NT2/D1 (cell line): ENCODE results near the gene CPED1.
"Not testable (repeated sequence)": the region's sequence is repeated elsewhere in the genome, so short reads cannot be mapped to it uniquely, and the experiment has no call there.

Experiments used
- DNase-seq: peaks from one replicate; pipeline ENCODE4 v3.0.0-alpha.2; 2011; ENCODE audit warnings: low read depth, low spot score
- H3K27me3 ChIP-seq: 2 replicates; pipeline ENCODE4 v1.6.0; 2011; ENCODE audit warnings: mild to moderate bottlenecking; ENCODE audit not compliant: insufficient read length, insufficient read depth
- H3K36me3 ChIP-seq: 2 replicates; pipeline ENCODE4 v1.6.1; 2011; ENCODE audit warnings: mild to moderate bottlenecking, low read length, mixed read lengths; ENCODE audit not compliant: insufficient read depth, insufficient read length
- H3K4me1 ChIP-seq: 2 replicates; pipeline ENCODE4 v1.5.1; 2011; ENCODE audit not compliant: insufficient read depth, insufficient read length
- H3K4me3 ChIP-seq: 2 replicates; pipeline ENCODE4 v1.5.1; 2011; ENCODE audit warnings: low read depth; ENCODE audit not compliant: insufficient read length
- H3K9ac ChIP-seq: 2 replicates; pipeline ENCODE4 v1.6.0; 2011; ENCODE audit warnings: low read depth; ENCODE audit not compliant: insufficient read length
- H3K9me3 ChIP-seq: 2 replicates; pipeline ENCODE4 v1.5.1; 2011; ENCODE audit warnings: mild to moderate bottlenecking, low read length; ENCODE audit not compliant: insufficient read depth
- SUZ12 ChIP-seq: IDR thresholded peaks from 2 replicates; pipeline ENCODE4 v1.6.1; 2011; ENCODE audit not compliant: insufficient read length, insufficient read depth; ENCODE audit errors: extremely low read depth
- YY1 ChIP-seq: IDR thresholded peaks from 2 replicates; pipeline ENCODE4 v1.6.1; 2011; ENCODE audit not compliant: insufficient read length, insufficient read depth
- ZNF274 ChIP-seq: IDR thresholded peaks from 2 replicates; pipeline ENCODE4 v1.6.1; 2011; ENCODE audit warnings: mild to moderate bottlenecking, low read depth, low read length

The CPED1 gene

GRCh38 chr7:120981888-120982615 lies 6.5 kb upstream of the CPED1 start:
- no peak for DNase-seq
- TF ChIP-seq SUZ12 (no peak), ZNF274 (no peak), YY1 (no peak)
- Histone ChIP-seq H3K36me3 (no peaks in the 10 kb centered on the region), H3K9me3 (no peaks in the 10 kb centered on the region), H3K4me1 (no peaks in the 10 kb centered on the region), H3K27me3 (no peaks in the 10 kb centered on the region), H3K9ac (no peak overlapping the region), H3K4me3 (no peak overlapping the region)

GRCh38 chr7:120983592-120983991 lies 4.9 kb upstream of the CPED1 start:
- not testable (repeated sequence) for H3K9me3 ChIP-seq, H3K36me3 ChIP-seq, H3K27me3 ChIP-seq, DNase-seq, H3K9ac ChIP-seq, H3K4me1 ChIP-seq, H3K4me3 ChIP-seq

GRCh38 chr7:120984406-120984805 lies 4.1 kb upstream of the CPED1 start:
- Histone ChIP-seq H3K4me1 (no peaks in the 10 kb centered on the region), H3K9me3 (no peaks in the 10 kb centered on the region), H3K4me3 (no peak overlapping the region), H3K27me3 (peaks cover 18% of the 10 kb centered on the region), H3K36me3 (no peaks in the 10 kb centered on the region), H3K9ac (no peak overlapping the region)
- TF ChIP-seq YY1 = no peak
- no peak for TF ChIP-seq ZNF274
- no peak for TF ChIP-seq SUZ12
- no peak for DNase-seq

GRCh38 chr7:120985130-120985758 lies 3.3 kb upstream of the CPED1 start:
- no peak for DNase-seq
- H3K4me1 ChIP-seq = no peaks in the 10 kb centered on the region
- H3K27me3 ChIP-seq = peaks cover 24% of the 10 kb centered on the region
- no peak overlapping the region for H3K9ac ChIP-seq
- no peaks in the 10 kb centered on the region for H3K9me3 ChIP-seq
- TF ChIP-seq SUZ12 (no peak), YY1 (no peak), ZNF274 (no peak)
- H3K4me3 ChIP-seq = no peak overlapping the region
- no peaks in the 10 kb centered on the region for H3K36me3 ChIP-seq

GRCh38 chr7:120985839-120986238 lies 2.7 kb upstream of the CPED1 start:
- Histone ChIP-seq H3K4me1 (no peaks in the 10 kb centered on the region), H3K4me3 (no peak overlapping the region), H3K9me3 (no peaks in the 10 kb centered on the region), H3K9ac (no peak overlapping the region), H3K27me3 (peaks cover 24% of the 10 kb centered on the region), H3K36me3 (no peaks in the 10 kb centered on the region)
- TF ChIP-seq SUZ12 = no peak
- no peak for TF ChIP-seq ZNF274
- no peak for TF ChIP-seq YY1
- DNase-seq = no peak

- H3K4me1 ChIP-seq = no peaks in the 10 kb centered on the region
- no peaks in the 10 kb centered on the region for H3K9me3 ChIP-seq
- peaks cover 24% of the 10 kb centered on the region for H3K27me3 ChIP-seq
- no peak overlapping the region for H3K9ac ChIP-seq
- no peak for TF ChIP-seq SUZ12
- TF ChIP-seq YY1 = no peak
- no peak for TF ChIP-seq ZNF274
- no peak for DNase-seq
- H3K4me3 ChIP-seq = no peak overlapping the region
- H3K36me3 ChIP-seq = no peaks in the 10 kb centered on the region
These were observed 1.9 kb upstream of the CPED1 start for GRCh38 chr7:120986650-120987049.

- no peaks in the 10 kb centered on the region for H3K36me3 ChIP-seq
- H3K4me1 ChIP-seq = no peaks in the 10 kb centered on the region
- H3K4me3 ChIP-seq = no peak overlapping the region
- TF ChIP-seq ZNF274 = no peak
- TF ChIP-seq YY1 = no peak
- no peak for TF ChIP-seq SUZ12
- no peaks in the 10 kb centered on the region for H3K9me3 ChIP-seq
- DNase-seq = no peak
- no peak overlapping the region for H3K9ac ChIP-seq
- peaks cover 24% of the 10 kb centered on the region for H3K27me3 ChIP-seq
These were observed 1.2 kb upstream of the CPED1 start for GRCh38 chr7:120987280-120987679.
